SHP77 treated with DMSO at 0.1 percent for 48 hours (cell line): Measurements from ENCODE around the gene FRYL.
"Not testable (repeated sequence)": the region's sequence is repeated elsewhere in the genome, so short reads cannot be mapped to it uniquely, and the experiment has no call there.

ENCODE experiments used
- DNase-seq: peaks from one replicate; lab custom pipeline; 2025; lab: John Stamatoyannopoulos, UW

The FRYL gene

GRCh38 chr4:48779998-48780864 is at the start of gene FRYL:
FRYL (minus strand) TSS chr4:48780279; CDS start chr4:48634410, 145,869 bp downstream.
- DNase-seq, result peak; percentile 91

DNA sequence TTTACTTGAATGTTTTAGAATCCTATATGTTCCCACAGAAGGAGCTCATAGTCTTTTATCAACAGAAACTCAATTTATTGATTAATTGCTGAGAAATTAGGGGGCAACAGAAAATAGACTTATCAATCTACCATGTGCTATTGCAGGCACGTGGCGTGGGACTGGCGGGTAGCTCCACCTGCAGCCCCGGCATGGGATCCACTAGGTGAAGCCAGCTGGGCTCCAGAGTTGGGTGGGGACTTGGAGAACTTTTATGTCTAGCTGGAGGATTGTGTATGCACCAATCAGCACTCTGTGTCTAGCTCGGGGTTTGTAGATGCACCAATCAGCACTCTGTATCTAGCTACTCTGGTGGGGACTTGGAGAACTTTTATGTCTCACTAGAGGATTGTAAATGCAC is 47.5 kb upstream of the FRYL start:
- DNase-seq, result no peak

GRCh38 chr4:48821431-48821830 is 41.4 kb upstream of the FRYL start:
- DNase-seq, result not testable (repeated sequence)

DNA sequence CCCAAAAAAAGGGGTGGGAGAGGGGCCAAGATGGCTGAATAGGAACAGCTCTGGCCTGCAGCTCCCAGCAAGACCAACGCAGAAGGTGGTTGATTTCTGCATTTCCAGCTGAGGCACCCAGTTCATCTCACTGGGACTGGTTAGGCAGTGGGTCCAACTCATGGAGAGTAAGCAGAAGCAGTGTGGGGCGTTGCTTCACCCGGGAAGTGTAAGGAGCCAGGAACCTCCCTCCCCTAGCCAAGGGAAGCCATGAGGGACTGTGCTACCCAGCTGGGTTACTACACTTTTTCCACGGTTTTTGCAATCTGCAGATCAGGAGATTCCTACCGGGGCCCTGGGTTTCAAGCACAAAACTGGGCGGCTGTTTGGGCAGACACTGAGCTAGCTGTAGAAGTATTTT is 36.9 kb upstream of the FRYL start:
- DNase-seq, result no peak

GRCh38 chr4:48816297-48816696 is 36.2 kb upstream of the FRYL start:
- DNase-seq, result not testable (repeated sequence)

GRCh38 chr4:48815483-48815882 is 35.4 kb upstream of the FRYL start:
- no peak for DNase-seq

GRCh38 chr4:48813964-48814363 is 33.9 kb upstream of the FRYL start:
- DNase-seq, result no peak

DNA sequence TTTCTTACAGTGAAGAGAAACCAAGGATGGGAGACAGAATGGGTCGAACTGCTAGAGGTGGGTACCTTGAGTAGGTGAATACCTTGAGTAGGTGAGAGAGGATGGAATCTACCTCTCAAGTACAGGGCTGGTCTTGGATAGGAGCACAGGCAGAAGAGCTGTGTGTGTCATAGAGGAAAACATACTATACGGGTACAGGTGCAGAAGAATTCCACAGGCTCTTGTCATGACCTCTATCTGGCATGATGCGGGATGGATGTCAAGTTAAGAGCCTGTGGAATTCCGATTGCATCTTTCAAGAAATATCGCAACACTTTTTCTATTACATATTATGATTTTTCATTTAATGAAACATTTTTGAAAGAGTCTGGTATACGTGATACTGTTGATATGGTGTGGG is 32.8 kb upstream of the FRYL start:
- DNase-seq, result no peak

GRCh38 chr4:48804584-48805301 is 24.7 kb upstream of the FRYL start:
- no peak for DNase-seq

- DNase-seq, result no peak
Observed at GRCh38 chr4:48801016-48801715, 21.1 kb upstream of the FRYL start.

DNA sequence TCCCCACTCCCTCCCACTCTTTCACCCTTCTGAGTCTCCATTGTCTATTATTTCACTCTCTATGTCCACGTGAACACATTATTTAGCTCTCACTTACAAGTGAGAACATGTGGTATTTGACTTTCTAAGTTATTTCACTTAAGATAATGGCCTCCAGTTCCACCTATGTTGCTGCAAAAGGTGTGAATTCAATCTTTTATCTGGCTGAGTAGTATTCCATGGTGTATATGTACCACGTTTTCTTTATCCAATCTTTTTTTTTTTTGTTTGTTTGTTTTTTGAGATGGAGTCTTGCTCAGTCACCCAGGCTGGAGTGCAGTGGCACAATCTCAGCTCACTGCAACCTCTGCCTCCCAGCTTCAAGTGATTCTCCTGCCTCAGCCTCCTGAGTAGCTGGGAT is 20.1 kb upstream of the FRYL start:
- DNase-seq, result not testable (repeated sequence)

DNA sequence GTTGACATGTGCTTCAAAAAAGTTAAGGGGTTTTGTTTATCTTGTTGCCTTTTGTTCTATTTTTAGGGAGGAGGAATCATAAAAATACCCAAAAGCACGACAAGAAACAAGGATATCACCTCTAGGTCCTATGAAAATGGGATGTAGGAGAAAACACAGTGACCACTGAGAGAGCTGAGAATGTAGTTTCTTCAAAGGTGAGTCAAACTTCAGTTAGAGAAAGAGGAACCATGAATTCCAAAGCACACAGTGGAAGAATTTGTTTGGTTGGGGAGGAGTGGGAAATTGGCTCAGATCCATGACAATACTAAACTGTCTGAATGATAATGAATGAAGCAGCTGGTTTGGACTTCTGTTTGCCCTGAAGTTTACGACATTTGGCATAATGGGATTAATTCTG is 19.1 kb upstream of the FRYL start:
- no peak for DNase-seq

- no peak for DNase-seq
Observed at GRCh38 chr4:48798117-48798516, 18.0 kb upstream of the FRYL start.

GRCh38 chr4:48796927-48797679 is 17.0 kb upstream of the FRYL start:
- DNase-seq, result no peak

DNA sequence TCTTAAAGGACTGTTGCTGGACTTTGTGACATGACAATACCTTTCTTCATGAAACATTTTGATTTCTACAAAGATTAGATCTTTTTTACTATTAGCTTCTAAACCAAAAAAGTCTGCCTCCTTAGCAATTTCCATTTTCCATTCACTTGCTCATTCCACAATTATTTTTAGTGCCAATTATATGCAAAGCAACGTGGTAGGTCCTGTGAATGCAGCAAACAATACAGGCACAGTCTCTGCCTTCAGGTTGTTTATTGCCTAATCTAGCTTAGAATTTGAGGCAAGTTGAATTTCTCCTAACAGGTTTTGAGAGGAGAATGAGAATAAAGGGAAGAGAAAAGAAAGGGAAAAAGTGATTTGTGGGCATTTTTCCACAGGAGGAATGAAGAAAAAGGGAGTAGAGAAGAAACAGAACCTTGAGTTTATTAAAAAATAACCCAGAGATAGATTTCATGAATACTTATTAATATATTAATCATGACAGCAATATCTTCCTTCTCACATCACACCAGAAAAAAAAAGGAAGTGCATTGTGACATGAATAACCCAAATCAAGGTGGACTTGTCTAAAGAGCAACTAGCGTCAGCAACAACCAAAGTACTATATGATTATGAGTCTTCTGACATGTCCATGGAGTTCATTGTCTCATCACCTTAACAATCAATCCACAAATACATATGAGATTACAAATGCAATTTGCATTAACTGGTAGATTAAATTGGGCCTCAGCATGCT is 16.3 kb upstream of the FRYL start:
- no peak for DNase-seq

GRCh38 chr4:48795108-48795507 is 15.0 kb upstream of the FRYL start:
- DNase-seq, result no peak

GRCh38 chr4:48792348-48793006 is 12.4 kb upstream of the FRYL start:
- DNase-seq, result no peak

DNA sequence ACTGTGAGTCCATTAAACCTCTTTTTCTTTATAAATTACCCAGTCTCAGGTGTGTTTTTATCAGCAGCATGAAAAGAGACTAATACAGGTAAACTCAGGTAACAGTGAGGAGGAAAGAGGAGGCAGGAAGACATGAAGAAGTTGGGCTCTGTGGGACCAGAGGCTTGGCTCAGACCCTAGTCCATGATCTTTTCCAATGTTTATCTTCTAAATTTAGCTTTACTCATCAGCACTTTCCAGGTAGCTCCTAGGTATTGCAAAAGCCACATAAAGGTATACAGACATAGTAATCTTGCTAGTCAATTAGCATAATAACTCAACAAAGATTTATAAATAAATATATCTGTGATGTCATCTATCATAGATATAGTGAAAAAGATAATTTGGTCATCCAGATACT is 11.2 kb upstream of the FRYL start:
- DNase-seq, result no peak

GRCh38 chr4:48790561-48790960 is 10.5 kb upstream of the FRYL start:
- no peak for DNase-seq

DNA sequence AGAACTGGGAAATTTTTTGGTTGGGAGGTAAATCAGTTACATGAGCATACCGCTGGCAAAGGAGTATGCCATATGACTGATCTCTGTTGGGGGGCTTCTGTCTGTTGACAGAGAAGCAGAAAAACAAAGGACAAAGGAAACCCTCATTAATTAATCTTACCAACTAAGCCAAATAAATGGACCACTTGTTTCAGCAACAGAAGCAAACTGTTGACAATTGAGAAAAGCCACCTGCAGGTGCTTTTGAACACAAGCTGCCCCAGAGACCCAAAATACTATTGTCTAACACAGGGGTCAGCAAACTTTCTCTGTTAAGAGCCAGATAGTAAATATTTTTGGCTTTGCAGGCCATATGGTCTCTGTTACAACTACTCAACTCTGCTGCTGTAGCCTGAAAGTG is 7.0 kb upstream of the FRYL start:
- DNase-seq, result no peak

GRCh38 chr4:48786549-48786948 is 6.5 kb upstream of the FRYL start:
- no peak for DNase-seq
